ENCODE measurements around the gene PGBD4. TPM values are rescaled to one million over a fixed set of nuclear protein-coding genes. Genes with fewer than 3 reads are reported as not detected.

PGBD4 gene
- total and polyA plus RNA-seq, 2 of the 13 experiments (the other 11 are each of a cell fraction or from before 2014, with no cell fraction given), result 1.4 to 1.7 TPM

- TF ChIP-seq CTCF (CRISPR knock-in tag; IDR thresholded peaks at IDR 0.05) (peak; percentile 6; the same call in 1 of the 2 replicates), RFXAP (CRISPR knock-in tag; IDR thresholded peaks at IDR 0.05; ENCODE audit: borderline replicate concordance) (no peak), GTF3A (CRISPR knock-in tag; conservative IDR thresholded peaks at IDR 0.05) (no peak), ARID3A (IDR thresholded peaks at IDR 0.05; ENCODE audit: low read depth, low read length) (no peak; the same call in 1 of the 2 replicates), SMAD9 (CRISPR knock-in tag; IDR thresholded peaks at IDR 0.05) (no peak), DNMT3B (CRISPR knock-in tag; conservative IDR thresholded peaks at IDR 0.05) (no peak), ZNF616 (CRISPR knock-in tag; IDR thresholded peaks at IDR 0.05; ENCODE audit: low read depth) (no peak), ZNF761 (CRISPR knock-in tag; conservative IDR thresholded peaks at IDR 0.05) (peak; percentile 76; the same call in 1 of the 2 replicates), NKX3-1 (CRISPR knock-in tag; IDR thresholded peaks at IDR 0.05) (no peak; the same call in 1 of the 2 replicates), ZNF337 (CRISPR knock-in tag; IDR thresholded peaks at IDR 0.05; ENCODE audit: borderline replicate concordance, low read depth) (no peak; the same call in 1 of the 2 replicates), THRA (CRISPR knock-in tag; IDR thresholded peaks at IDR 0.05; ENCODE audit: borderline replicate concordance) (no peak), ZNF557 (CRISPR knock-in tag; IDR thresholded peaks at IDR 0.05) (no peak), ZFX (CRISPR knock-in tag; IDR thresholded peaks at IDR 0.05; ENCODE audit: low read depth) (peak; percentile 80), NR1H2 (CRISPR knock-in tag; IDR thresholded peaks at IDR 0.05; ENCODE audit: borderline replicate concordance, low read depth) (no peak), U2AF1 (optimal IDR thresholded peaks at IDR 0.05; ENCODE audit: low read depth, low read length) (no peak), SMYD3 (CRISPR knock-in tag; IDR thresholded peaks at IDR 0.05) (no peak), LRRFIP1 (CRISPR knock-in tag; conservative IDR thresholded peaks at IDR 0.05) (no peak)
Observed at GRCh38 chr15:34101366-34102174, at the start of gene PGBD4, which contains the start of gene EMC7 (continued).

Data from HepG2 (cell line).